OCI-LY3 (cell line): ENCODE measurements around the gene HSPA12A.

Source experiments
- CTCF ChIP-seq: fragments of 200-600, 300-600 bp; sonication (generic); IDR thresholded peaks from 2 replicates; pipeline ENCODE4 v1.5.1; 2014; ENCODE audit warnings: antibody characterized with exemption, low read length, low read depth
- EZH2phosphoT487 ChIP-seq: fragments of 200-600 bp; shearing (Covaris generic); IDR thresholded peaks from 2 replicates; pipeline ENCODE4 v1.6.1; 2018; ENCODE audit warnings: antibody characterized with exemption, mixed run types, low read depth

- TF ChIP-seq CTCF (no peak), EZH2phosphoT487 (no peak)
Observed at GRCh38 chr10:116690356-116691322, 51.7 kb downstream of the HSPA12A start.
